ENCODE measurements around the gene FRMD4B. TPM values are rescaled to one million over a fixed set of nuclear protein-coding genes. Genes with fewer than 3 reads are reported as not detected.
A peak's percentile ranks its signal among the peaks of the same experiment; 100 is the strongest.

The FRMD4B gene
- total RNA-seq, 1 donor from 2014 or later: 16.8 TPM

DNA sequence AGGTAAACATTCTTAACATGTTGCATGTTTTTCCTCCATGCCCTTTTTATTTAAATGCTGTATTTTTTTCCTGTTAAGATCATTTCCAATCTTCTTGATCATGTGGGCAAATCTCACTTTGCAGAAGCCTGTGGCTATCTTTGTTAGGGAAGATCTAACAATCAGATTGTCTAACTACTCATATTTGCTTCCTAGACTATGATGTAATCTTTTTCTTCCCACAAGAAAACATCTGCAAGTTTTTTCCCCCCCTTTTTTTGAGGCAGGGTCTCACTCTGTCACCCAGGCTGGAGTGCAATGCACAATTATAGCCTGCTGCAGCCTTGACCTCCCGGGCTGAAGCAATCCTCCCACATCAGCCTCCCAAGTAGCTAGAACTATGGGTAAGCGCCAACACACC, 248.5 kb downstream of the FRMD4B start:
- DNase-seq (no peak), ATAC-seq (ENCODE audit: poor library complexity) (no peak)
- intact Hi-C loops (cut with DNase I): no loop called here

DNA sequence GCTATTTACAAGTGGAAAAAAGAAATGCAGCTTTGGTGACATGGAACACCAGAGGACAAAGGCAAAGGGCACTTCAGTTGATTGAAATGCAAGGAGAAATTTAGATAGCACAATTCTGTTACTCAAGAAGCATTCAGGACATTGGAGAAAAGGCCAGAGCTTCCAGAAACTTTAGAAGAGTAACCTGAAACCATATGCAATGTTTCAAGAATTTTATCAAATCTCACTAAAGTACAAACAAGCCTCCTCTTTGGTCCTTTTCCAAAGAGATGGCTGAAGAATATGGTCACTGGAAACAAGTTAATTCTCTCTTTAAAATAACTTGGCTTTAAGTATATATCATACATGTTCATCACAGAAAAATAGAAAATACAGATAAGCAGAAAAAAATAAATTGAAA, 248.9 kb downstream of the FRMD4B start:
- intact Hi-C loops (cut with DNase I): no loop called here
- no peak for DNase-seq
- no peak for ATAC-seq (ENCODE audit: poor library complexity)

DNA sequence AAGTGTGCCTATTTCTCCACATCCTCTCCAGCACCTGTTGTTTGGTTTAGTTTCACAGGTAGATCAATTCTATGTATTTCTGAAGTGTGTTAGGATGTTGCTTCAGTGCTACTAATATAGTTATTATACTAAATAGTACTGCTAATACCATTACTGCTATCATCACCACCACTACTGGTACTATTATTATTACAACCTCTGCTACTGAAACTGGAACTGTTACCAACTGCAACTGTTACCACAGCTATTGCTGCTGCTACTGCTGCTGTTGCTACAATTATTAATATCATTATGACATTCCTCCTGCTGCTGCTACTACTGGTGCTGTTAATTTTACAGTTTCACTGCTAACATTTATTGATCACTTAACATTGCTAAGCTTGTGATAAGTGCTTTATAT, 255.2 kb downstream of the FRMD4B start:
- DNase-seq (no peak), ATAC-seq (ENCODE audit: poor library complexity) (no peak)
- intact Hi-C loops (cut with DNase I): no loop called here

DNA sequence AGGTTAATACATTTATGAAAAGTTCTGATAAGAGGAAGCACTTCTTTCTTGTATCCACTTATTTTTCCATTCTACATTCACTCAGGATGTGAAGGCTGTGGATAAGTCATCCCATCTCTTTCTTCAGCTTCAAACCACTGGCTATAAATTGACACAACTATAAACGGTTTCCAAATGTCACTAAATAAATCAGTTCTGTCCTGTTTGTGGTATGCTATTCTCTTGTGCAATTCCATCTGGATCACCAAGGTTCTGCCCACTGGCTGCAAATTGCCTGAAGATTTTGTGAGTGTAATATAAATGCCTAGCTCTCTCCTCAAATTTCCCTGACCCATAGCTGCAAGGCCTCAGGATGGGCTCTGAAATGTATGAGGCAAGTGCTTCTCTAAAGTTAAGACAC, 256.4 kb downstream of the FRMD4B start:
- ATAC-seq (ENCODE audit: poor library complexity) (no peak), DNase-seq (no peak)
- intact Hi-C loops (cut with DNase I): no loop called here

DNA sequence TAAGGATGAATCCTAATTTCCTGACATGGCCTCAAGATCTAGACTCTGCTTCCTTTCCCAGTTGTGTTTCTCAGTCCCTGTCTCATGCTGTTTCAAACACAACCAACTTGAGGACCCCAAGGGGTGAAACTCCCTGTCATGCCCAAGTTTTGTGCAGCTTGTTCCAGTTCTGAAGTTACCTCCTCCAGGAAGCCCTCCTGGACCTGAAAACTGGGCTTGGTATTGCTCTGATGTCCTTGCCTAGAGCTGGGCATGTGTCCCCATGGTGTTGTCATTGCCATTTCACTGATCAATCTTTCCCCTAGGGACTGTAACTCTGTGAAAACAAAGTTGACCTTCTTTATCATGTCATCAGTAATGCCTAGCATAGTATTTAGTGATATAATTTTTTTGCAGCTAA, 257.4 kb downstream of the FRMD4B start:
- DNase-seq (no peak), ATAC-seq (ENCODE audit: poor library complexity) (no peak)
- intact Hi-C loops (cut with DNase I): no loop called here

DNA sequence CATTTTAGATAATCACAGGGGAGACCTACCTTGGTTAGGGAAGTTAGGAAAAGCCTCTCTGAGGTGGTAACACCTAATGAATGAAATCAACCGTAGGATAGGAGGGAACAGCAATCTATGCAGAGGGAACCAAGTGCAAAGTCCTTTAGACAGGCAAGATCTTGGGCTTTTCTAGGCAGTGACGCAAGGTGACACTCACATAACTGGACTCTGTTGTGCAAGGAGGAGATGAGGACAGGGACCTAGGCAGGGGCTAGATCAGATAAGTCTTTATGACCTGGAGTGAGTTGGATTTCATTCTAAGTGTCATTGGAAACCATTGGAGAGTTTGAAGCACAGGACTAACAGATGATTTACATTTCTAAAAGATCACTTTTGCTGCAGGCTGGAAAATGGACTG, 258.9 kb downstream of the FRMD4B start:
- intact Hi-C loops (cut with DNase I): no loop called here
- no peak for DNase-seq
- ATAC-seq (ENCODE audit: poor library complexity): no peak

DNA sequence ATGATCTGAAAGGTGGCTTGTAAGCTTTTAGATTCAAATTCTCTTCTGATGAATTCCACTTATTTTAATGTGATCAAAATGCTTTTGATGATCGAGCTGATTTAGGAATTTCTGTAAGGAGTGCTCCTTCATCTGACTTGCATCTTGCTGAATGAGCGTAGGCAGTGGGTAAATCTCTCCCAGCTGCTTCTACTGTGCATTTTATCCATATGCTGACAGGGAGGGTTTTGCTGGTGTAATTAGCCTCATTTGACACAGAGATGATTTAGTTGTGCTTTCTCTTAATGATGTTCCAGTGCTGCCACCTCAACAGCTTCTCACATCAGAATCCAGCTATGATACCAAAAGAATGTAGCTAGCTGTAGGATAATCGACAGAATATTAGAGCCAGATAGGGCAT, 259.7 kb downstream of the FRMD4B start:
- ATAC-seq (ENCODE audit: poor library complexity): no peak
- no peak for DNase-seq
- intact Hi-C loops (cut with DNase I): no loop called here

DNA sequence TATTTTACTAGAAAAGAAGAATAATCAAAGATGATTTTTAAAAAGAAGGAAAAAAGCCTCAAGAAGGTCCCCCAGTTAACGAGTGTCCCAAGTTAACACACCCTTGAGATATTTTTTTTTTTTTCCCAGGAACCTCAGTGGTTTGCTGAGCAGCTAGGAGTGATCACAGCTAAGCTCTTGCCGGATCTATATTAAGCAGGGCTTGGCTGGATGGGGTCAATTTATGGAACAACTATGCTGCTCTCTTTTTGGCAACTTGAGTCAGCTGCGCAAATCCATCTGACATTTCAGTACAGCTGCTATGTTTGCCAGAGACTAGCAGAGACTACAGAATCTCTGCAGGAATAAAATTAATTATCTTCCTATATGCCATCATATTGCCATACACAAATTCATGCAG, 263.5 kb downstream of the FRMD4B start, which contains the start of gene LMOD3:
Gene LMOD3 (minus strand): TSS at position 193 of the 400 bp plus-strand sequence. CDS start 209 bp downstream, outside the sequence.
- intact Hi-C loops (cut with DNase I): no loop called here
- peak; percentile 86 for ATAC-seq (ENCODE audit: poor library complexity)
- DNase-seq: no peak

DNA sequence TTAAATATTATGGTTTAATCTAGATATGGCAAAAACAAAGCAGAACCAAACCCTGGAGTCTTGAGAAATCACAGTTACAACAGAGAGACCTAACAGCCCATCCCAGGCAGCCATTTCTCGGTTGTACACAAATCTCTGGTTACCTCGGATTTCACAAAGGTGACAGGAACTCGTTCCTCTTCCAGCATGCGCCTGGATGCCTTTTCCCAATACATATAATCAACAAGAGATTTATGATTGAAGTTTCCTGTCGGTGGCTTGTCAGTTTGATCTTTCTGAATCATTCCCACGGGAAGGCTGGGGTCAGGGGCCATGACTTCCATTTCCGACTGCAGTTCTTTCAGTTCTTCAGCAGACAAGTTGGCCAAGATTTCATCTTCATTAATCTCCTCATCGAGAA, 263.9 kb downstream of the FRMD4B start:
- ATAC-seq (ENCODE audit: poor library complexity) (peak; percentile 56), DNase-seq (no peak)
- intact Hi-C loops (cut with DNase I): no loop called here

DNA sequence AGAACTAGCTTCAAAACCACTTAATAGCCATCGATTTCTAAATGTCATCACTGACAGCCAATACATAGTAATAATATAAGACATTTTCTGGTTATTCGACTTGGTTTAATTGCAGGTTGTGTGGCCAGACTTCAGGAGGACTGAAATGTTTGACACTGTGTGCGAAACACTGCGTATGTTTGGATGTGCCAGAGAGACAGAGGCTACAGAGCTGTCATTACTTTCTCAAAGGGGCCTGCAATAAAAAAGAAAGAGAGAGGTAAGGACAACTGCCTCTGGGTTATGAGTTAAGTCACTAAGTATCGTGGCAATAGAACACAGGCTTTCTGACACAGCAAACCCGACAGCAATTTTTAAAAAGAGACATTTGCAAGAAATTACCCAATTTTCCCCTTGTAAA, 264.4 kb downstream of the FRMD4B start:
- intact Hi-C loops (cut with DNase I): no loop called here
- ATAC-seq (ENCODE audit: poor library complexity) (peak; percentile 62), DNase-seq (no peak)

DNA sequence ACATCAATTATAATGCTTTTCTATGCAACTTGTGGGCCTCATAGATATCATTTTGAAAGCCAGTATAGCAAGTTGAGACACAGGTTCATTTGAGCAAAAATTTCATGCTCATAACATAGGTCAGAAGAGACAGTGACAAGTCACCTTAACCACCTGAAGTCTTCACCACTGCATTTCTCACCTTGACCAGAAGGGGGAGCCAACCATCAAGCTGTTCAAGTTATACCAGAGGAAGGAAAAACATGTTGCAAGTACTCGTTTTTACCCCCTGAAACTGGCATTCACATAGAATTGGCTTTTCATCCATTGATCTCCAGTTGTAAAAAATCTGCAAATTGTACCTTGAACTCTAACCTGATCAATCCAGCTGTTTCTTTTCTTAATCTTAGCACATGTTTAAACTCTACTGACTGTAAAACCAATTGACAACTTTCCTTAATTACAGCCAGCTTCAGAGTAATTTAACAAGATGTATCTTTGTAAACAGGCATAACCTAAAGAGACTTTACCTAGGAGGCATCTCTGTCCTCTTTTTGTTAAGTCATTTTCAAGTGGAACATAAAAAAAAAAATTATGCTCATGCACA, 264.9 kb downstream of the FRMD4B start:
- intact Hi-C loops (cut with DNase I): no loop called here
- ATAC-seq (ENCODE audit: poor library complexity) (peak; percentile 54), DNase-seq (no peak)
